Fibroblast of the aortic adventitia (primary cell): Measurements from ENCODE around the gene C9orf85. TPM values are rescaled to one million over a fixed set of nuclear protein-coding genes. Genes with fewer than 3 reads are reported as not detected.
A peak's percentile ranks its signal among the peaks of the same experiment; 100 is the strongest.

Experiments
- DNase-seq: peaks from one replicate; pipeline ENCODE4 v3.0.0-alpha.2; 2010; ENCODE audit warnings: low read depth
- H3K4me3 ChIP-seq: 2 replicates; pipeline ENCODE4 v1.5.1; 2011; ENCODE audit warnings: low read depth, mild to moderate bottlenecking, control low read depth, low read length, moderate library complexity
- CTCF ChIP-seq: IDR thresholded peaks from 2 replicates; pipeline ENCODE4 v1.5.1; 2011; ENCODE audit warnings: mild to moderate bottlenecking, low read length, control low read depth, inconsistent platforms; ENCODE audit not compliant: insufficient read depth
- total RNA-seq: library from RNA; depleted of rRNA; stranded (reverse); fragments of >200 nt; gene quantifications from 2 replicates; pipeline ENCODE4 v1.2.3, GENCODE V29; 2012; ENCODE audit warnings: low replicate concordance

The C9orf85 gene
- total RNA-seq, 1 donor, result 14.6 TPM

GRCh38 chr9:71928376-71928775 lies 16.9 kb downstream of the C9orf85 start:
- DNase-seq, result peak; percentile 19
- TF ChIP-seq CTCF, result no peak
- no peak overlapping the region for H3K4me3 ChIP-seq

GRCh38 chr9:71928806-71929205 lies 17.4 kb downstream of the C9orf85 start:
- no peak overlapping the region for H3K4me3 ChIP-seq
- no peak for TF ChIP-seq CTCF
- peak; percentile 9 for DNase-seq

DNA sequence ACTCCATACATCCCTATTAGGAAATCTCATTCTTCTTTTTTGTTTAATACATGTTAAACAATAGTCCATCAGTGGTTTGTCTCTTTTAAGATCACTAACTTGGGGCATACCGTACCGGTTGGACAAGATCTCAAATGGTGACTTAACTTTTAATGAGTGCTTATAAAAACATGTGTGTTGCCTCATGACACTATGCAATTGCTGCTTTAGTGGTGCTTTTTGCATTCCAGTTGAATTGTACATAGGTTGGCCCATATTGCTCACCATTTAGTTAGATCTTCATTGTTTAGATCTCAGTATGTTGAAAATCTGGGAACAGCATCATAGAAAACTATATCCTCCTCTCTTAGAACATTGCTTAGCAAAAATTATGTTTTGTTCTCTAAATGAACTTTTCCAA lies 17.8 kb downstream of the C9orf85 start:
- peak; percentile 33 for DNase-seq
- H3K4me3 ChIP-seq, result no peak overlapping the region
- TF ChIP-seq CTCF, result no peak

DNA sequence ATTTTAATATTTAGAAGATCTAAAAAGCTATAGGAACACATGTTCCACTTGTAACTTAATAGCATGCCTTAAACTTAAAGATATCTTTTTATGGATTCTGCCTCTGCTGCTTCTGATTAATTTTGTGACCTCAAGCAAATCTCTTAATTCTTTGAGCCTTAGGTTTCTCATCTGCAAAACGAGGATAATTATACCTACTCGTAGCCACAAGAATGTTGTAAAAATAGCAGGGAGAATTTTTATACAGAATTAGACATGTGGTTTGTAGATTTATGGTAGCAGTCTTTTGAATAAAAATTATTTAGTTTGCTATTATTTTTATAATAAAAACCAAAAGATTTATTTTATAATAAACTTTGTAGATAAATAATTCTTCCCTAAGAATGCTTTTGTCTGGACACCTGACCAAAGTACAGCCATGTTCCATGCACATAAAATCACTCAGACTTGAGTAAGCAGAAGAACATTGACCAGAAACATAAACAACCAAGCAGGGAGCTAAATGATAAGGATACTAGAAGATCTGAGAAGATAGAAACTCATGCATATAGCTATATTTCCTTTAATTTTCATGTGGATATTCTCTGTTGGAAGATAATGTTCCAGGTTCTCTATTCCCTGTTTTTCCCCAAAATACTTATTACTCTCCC lies 18.5 kb downstream of the C9orf85 start:
- TF ChIP-seq CTCF, result no peak
- no peak for DNase-seq
- no peak overlapping the region for H3K4me3 ChIP-seq

DNA sequence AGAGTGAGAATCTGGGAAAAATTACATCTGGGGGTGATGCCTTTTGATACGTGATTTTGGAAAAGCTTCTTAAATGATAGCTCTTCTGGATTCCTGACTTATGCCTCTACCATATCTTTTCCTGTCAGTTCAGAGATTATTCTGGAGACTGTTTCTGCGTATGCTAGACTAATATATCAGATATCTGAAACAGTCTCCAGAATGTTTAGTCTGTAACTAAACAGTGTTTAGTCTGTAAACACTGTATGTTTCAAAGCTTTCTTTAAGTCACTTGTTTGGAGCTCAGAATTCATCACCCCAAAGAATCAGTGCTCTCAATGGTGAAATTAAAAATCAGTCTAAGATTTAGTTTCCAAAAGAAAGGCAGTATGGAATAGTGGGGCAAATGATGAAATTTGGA lies 19.7 kb downstream of the C9orf85 start:
- H3K4me3 ChIP-seq, result no peak overlapping the region
- no peak for DNase-seq
- no peak for TF ChIP-seq CTCF

- TF ChIP-seq CTCF, result no peak
- no peak overlapping the region for H3K4me3 ChIP-seq
- no peak for DNase-seq
These were observed 24.6 kb downstream of the C9orf85 start for GRCh38 chr9:71936066-71936465.

DNA sequence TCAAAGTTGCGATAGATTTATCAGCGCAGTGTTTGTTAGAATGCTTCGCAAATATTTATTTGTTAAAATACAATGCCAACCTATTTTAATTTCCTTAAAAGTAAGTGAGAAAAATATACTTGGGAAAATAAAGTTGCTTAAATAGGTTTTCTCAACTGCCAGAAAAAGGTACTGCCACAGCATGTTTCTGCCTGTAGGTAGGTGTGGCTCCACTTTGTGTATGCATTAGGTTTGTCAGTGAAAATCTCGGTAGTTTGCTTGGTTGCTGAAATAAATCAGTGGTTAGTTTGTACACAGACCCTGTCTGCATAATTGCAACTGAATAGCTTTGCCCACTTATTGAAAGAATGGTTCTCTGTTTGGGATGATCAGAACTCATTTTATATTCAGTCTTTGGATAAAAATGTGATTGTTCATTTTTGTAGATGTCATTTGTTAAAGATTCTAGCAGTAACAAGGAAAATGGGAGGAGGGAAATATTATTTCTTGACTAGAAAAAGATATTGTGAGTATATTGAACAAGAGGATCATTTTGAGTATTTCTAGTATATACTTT lies 25.7 kb downstream of the C9orf85 start:
- TF ChIP-seq CTCF, result no peak
- H3K4me3 ChIP-seq, result no peak overlapping the region
- no peak for DNase-seq
